Kidney (tissue), 14 donors: Measurements from ENCODE around the gene XRCC3. TPM values are rescaled to one million over a fixed set of nuclear protein-coding genes. Genes with fewer than 3 reads are reported as not detected.

ENCODE experiments used
- DNase-seq, 5 donors: peaks; one replicate each; pipeline ENCODE4 v3.0.0-alpha.2; 2013 to 2020
- FAIRE-seq: peaks from 2 replicates; lab custom pipeline; 2012; peaks lifted over from hg19 to GRCh38; lab: Jason Lieb, UNC
- H3K27ac ChIP-seq, 2 donors: one replicate each; pipeline ENCODE4 v1.7.0; 2013; ENCODE audit warnings: low read depth in 2 of 2, low read length in 2 of 2, inconsistent platforms in 1 of 2
- H3K27me3 ChIP-seq: one replicate; pipeline ENCODE4 v1.7.1; 2013; ENCODE audit warnings: low read length, inconsistent platforms; ENCODE audit not compliant: control insufficient read depth, insufficient read depth
- H3K36me3 ChIP-seq, 3 donors: one replicate each; pipeline versions ENCODE4 v1.7.0 to v1.7.1; 2013; ENCODE audit warnings: low read length in 3 of 3, control low read depth in 1 of 3, inconsistent platforms in 1 of 3; ENCODE audit not compliant: insufficient read depth in 3 of 3, control insufficient read depth in 2 of 3
- H3K4me1 ChIP-seq, 3 donors: one replicate each; pipeline versions ENCODE4 v1.7.0 to v1.7.1; 2013; ENCODE audit warnings: low read length in 3 of 3, inconsistent platforms in 1 of 3, low read depth in 1 of 3; ENCODE audit not compliant: control insufficient read depth in 2 of 3, insufficient read depth in 2 of 3
- H3K4me3 ChIP-seq, 3 donors: one replicate each; pipeline versions ENCODE4 v1.7.0 to v1.8.1; 2013; ENCODE audit warnings: low read length in 3 of 3, control low read depth in 1 of 3, inconsistent platforms in 1 of 3
- H3K9ac ChIP-seq, 3 donors: one replicate each; pipeline versions ENCODE4 v1.7.0 to v1.7.1; 2013; ENCODE audit warnings: low read length in 3 of 3, control low read depth in 1 of 3, inconsistent platforms in 1 of 3
- H3K9me3 ChIP-seq, 3 donors: one replicate each; pipeline versions ENCODE4 v1.7.0 to v1.7.1; 2013; ENCODE audit warnings: low read length in 3 of 3, control low read depth in 1 of 3, inconsistent platforms in 1 of 3; ENCODE audit not compliant: control insufficient read depth in 2 of 3, insufficient read depth in 1 of 3
- CTCF ChIP-seq: IDR thresholded peaks from 3 replicates; pipeline ENCODE4 v1.5.1; 2012; ENCODE audit warnings: mild to moderate bottlenecking, moderate library complexity, borderline replicate concordance; ENCODE audit not compliant: insufficient read depth; ENCODE audit errors: extremely low read depth
- intact Hi-C: fragments of 100-400 bp; cut with DNase I; formaldehyde crosslinking; loops from one replicate; pipeline ENCODE4 v1.11.1; 2022
- polyA plus RNA-seq: library from polyadenylated mRNA; stranded (reverse); fragments of 350-450 nt; fragmentation: Illumina TruSeq; extraction: RNeasy Lipid Tissue Mini Kit (QIAGEN cat#74804); gene quantifications from one replicate; pipeline ENCODE4 v1.2.3, GENCODE V29; 2014; ENCODE audit warnings: low read depth, low replicate concordance; ENCODE audit not compliant: insufficient read depth
- total RNA-seq: library from RNA; stranded (reverse); fragmentation: NEBNext Ultra II Directional; extraction: Animal tissue kit (Norgen Biotek cat#: 25700); gene quantifications from one replicate; pipeline ENCODE4 v1.2.1, GENCODE V29; 2021
- donor health status: control.
- donor health status: control.
- donor health status: control.
- donor health status: control.
- donor health status: control.
- donor health status: DM: yes; HTN: yes; CAD: no.
- donor health status: Normal renal cell carcinoma (clear cell type).

The XRCC3 gene
- total and polyA plus RNA-seq, 2 donors from 2014 or later: 2.8 to 6.3 TPM

GRCh38 chr14:103705504-103706284, 9.6 kb downstream of the XRCC3 start:
- peak in 1 of 5 donors; percentile 48 for DNase-seq
- Histone ChIP-seq H3K36me3 (peaks cover 0 to 11% (median 0%) of the 10 kb centered on the region in 3 donors), H3K4me3 (no peak overlapping the region), H3K27ac (peak overlapping the region; percentile 45 to 57), H3K9ac (no peak overlapping the region), H3K4me1 (peaks cover 0 to 13% (median 0%) of the 10 kb centered on the region in 3 donors), H3K9me3 (no peaks in the 10 kb centered on the region), H3K27me3 (no peaks in the 10 kb centered on the region)
- intact Hi-C loops: no loop called here
- no peak for TF ChIP-seq CTCF
- FAIRE-seq: no peak

GRCh38 chr14:103705118-103705503, 10.1 kb downstream of the XRCC3 start:
- H3K9me3 ChIP-seq: no peaks in the 10 kb centered on the region
- DNase-seq (peak; percentile 59 to 90 (median 69)), FAIRE-seq (no peak)
- H3K4me1 ChIP-seq: peaks cover 0 to 13% (median 0%) of the 10 kb centered on the region in 3 donors
- H3K27ac ChIP-seq: peak overlapping the region; percentile 57 to 65
- no peak overlapping the region for H3K4me3 ChIP-seq
- no peak overlapping the region for H3K9ac ChIP-seq
- TF ChIP-seq CTCF: no peak
- intact Hi-C loops: no loop called here
- peaks cover 0 to 11% (median 0%) of the 10 kb centered on the region in 3 donors for H3K36me3 ChIP-seq
- no peaks in the 10 kb centered on the region for H3K27me3 ChIP-seq

- H3K9ac ChIP-seq: no peak overlapping the region
- TF ChIP-seq CTCF: no peak
- intact Hi-C loops: no loop called here
- peaks cover 0 to 11% (median 0%) of the 10 kb centered on the region in 3 donors for H3K36me3 ChIP-seq
- H3K27me3 ChIP-seq: no peaks in the 10 kb centered on the region
- no peaks in the 10 kb centered on the region for H3K9me3 ChIP-seq
- DNase-seq: no peak
- peak overlapping the region; percentile 57 to 65 for H3K27ac ChIP-seq
- peaks cover 0 to 13% (median 0%) of the 10 kb centered on the region in 3 donors for H3K4me1 ChIP-seq
- FAIRE-seq: no peak
- no peak overlapping the region for H3K4me3 ChIP-seq
Measured at GRCh38 chr14:103704708-103705107, 10.5 kb downstream of the XRCC3 start.
